Measurements from ENCODE around the gene KRT5. TPM values are rescaled to one million over a fixed set of nuclear protein-coding genes. Genes with fewer than 3 reads are reported as not detected.

KRT5 gene
- total RNA-seq, 3 donors from 2014 or later: not detected

DNA sequence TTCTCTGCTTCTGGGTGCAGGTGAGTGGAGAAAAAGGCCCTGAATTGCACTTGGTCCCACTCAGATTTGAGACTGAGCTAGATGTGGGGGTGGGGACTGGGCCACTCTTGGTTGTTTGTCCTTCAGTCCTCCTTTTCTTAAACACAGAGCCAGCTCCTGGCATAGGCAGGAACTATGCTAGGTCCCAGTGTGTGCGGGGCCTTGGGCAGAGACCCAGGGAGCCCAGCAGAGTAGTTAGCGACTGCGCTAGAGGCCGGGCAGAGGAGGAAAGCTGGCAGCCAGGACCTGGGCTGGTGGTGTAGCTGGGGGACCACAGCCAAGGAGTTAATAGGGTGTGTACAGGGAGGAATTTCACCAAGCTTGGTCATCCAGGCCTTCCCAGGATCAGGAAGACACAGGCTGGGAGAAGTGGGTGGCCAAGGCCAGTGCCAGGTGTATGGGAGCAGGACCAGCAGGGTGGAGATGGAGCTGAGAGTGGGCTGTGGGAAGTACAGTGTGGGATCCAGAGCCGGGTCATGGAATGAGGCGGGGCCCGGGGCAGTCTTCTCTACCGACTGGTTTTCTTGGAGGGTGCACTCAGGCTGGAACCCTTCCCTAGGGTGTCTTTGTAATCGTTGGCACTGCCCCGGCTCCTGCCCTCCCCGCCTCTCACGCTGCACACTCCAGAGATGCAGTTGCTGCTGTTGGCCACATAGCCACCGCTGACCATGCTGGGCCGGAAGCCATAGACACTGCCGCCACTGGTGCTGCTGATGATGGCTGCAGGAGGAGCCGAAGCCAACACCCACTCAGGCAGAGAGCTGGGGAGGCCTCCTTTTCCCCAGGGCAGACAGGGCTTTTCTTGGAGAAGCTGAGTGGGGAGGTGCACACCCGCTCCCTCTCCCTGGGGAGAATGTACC is 24.0 kb upstream of the KRT5 start:
- Mint-ChIP-seq H3K4me1 (ENCODE audit: low read depth) (no peaks in the 10 kb centered on the region), H3K27me3 (ENCODE audit: low read depth) (peaks cover 5% of the 10 kb centered on the region), H3K36me3 (ENCODE audit: insufficient read depth) (no peaks in the 10 kb centered on the region), H3K4me3 (no peak overlapping the region), H3K9me3 (no peaks in the 10 kb centered on the region)
- DNase-seq (no peak), ATAC-seq (no peak)

DNA sequence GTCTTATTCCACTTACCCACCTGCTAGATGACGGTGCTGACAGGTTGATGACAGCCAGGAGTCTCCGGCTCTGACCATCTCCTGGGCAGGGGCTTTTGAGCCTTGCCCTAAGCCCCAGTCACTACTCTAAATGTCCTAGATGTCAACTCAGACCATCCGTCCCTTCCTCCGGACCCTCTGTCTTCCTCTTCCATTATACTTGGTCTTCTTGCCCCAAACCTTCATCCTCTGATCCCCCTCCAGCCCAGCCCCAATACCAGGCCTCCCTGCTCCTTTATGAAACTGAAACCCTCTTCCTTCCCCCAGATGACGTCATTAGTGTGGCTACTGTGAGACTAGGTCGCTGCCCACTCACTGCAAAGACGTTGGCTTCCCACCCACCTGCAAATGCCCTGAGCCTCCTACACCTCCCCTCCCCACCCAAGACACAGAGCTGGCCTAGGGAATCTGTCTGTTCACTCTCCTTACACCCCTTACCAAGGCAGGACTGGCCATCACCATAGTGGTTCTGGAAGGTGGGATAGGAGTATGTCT is 22.7 kb upstream of the KRT5 start:
- DNase-seq (no peak), ATAC-seq (no peak)

DNA sequence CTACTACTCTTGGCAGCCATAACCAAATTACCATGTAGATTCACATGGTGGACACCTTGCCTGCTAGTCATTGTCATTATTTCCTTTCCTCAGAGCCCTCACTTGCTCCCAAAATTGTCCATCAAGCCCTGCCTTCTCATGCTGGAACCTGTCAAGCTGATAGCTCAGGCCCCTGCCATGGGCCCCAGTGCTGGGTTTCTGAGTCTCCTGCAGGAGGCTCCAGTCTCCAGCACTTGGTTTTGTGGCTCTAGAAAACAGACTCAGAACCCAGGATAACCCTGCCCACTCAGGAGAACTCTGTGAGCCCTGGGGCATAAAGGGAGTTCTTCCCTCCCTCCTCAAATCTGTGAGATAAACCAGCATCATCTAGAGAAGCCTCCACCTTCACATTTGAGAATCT is 22.0 kb upstream of the KRT5 start:
- no peak for ATAC-seq
- H3K4me3 Mint-ChIP-seq: no peak overlapping the region
- no peaks in the 10 kb centered on the region for H3K9me3 Mint-ChIP-seq
- peaks cover 5% of the 10 kb centered on the region for H3K27me3 Mint-ChIP-seq (ENCODE audit: low read depth)
- DNase-seq: no peak
- H3K36me3 Mint-ChIP-seq (ENCODE audit: insufficient read depth): no peaks in the 10 kb centered on the region
- H3K4me1 Mint-ChIP-seq (ENCODE audit: low read depth): no peaks in the 10 kb centered on the region

More for the DNA sequence above, 22.7 kb upstream of the KRT5 start:
- H3K4me3 Mint-ChIP-seq: no peak overlapping the region
- H3K9me3 Mint-ChIP-seq: no peaks in the 10 kb centered on the region
- H3K36me3 Mint-ChIP-seq (ENCODE audit: insufficient read depth): no peaks in the 10 kb centered on the region
- no peaks in the 10 kb centered on the region for H3K4me1 Mint-ChIP-seq (ENCODE audit: low read depth)
- peaks cover 5% of the 10 kb centered on the region for H3K27me3 Mint-ChIP-seq (ENCODE audit: low read depth)

DNA sequence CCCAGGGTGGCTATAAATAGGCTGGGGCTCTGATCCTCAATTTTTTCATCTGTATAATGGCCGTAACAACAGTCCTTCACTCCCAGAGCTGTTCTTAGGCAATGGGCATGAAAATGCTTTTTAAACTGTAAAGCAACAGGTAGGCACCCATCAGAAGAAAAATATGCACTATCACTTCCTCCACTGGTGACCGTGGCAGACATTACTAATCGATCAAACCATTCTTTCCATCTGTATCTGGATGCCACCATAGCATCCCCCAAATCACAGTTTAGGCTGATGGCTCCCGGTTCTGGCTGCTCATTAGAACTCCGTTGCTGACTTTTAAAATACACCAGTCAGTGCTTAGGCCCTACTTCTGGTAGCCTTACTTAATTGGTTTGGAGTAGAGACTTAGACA is 21.5 kb upstream of the KRT5 start:
- H3K4me3 Mint-ChIP-seq: no peak overlapping the region
- peaks cover 5% of the 10 kb centered on the region for H3K27me3 Mint-ChIP-seq (ENCODE audit: low read depth)
- DNase-seq: no peak
- no peaks in the 10 kb centered on the region for H3K9me3 Mint-ChIP-seq
- no peaks in the 10 kb centered on the region for H3K4me1 Mint-ChIP-seq (ENCODE audit: low read depth)
- ATAC-seq: no peak
- H3K36me3 Mint-ChIP-seq (ENCODE audit: insufficient read depth): no peaks in the 10 kb centered on the region

DNA sequence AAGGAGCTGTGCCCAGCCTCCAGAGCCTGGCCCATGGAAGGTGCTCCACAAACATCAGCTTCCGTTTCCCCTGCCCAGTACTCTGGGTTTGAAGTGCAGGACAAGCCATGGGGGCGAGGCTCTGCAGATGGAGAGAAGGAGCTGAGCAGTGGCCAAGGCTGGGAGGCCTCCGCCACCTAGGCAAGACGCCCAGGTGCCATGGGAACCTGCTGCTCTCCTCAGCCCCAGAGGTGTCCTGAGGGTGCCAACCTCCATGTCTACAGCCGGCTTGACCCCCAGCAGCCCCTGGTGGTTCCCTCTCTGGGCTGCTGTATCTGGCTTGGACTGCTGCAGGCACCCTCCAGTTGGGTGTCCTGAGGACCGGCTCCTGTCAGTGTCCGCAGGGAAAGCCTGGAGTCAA is 20.3 kb upstream of the KRT5 start:
- ATAC-seq (no peak), DNase-seq (no peak)
- Mint-ChIP-seq H3K4me3 (no peak overlapping the region), H3K9me3 (no peaks in the 10 kb centered on the region), H3K36me3 (ENCODE audit: insufficient read depth) (no peaks in the 10 kb centered on the region), H3K4me1 (ENCODE audit: low read depth) (no peaks in the 10 kb centered on the region), H3K27me3 (ENCODE audit: low read depth) (peaks cover 2% of the 10 kb centered on the region)

DNA sequence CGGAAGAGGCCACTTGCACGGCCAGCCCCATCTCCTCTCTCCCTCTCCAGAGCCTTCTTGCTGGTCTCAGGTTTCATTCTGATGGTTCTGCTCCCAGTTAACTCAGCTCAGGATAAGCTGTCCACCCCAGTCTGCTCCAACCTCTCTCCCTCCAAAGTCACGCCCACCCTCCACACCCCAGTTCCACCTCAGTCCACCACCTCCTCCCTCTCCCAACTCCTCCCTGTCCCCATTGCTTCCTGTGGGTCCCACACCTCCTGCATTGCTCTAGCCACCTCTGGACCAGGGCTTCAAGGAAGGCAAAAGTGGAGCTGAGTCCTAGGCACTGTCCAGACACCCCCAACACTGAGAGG is 19.6 kb upstream of the KRT5 start:
- H3K4me1 Mint-ChIP-seq (ENCODE audit: low read depth): no peaks in the 10 kb centered on the region
- no peaks in the 10 kb centered on the region for H3K9me3 Mint-ChIP-seq
- ATAC-seq (no peak), DNase-seq (no peak)
- H3K4me3 Mint-ChIP-seq: no peak overlapping the region
- H3K36me3 Mint-ChIP-seq (ENCODE audit: insufficient read depth): no peaks in the 10 kb centered on the region
- peaks cover 2% of the 10 kb centered on the region for H3K27me3 Mint-ChIP-seq (ENCODE audit: low read depth)

DNA sequence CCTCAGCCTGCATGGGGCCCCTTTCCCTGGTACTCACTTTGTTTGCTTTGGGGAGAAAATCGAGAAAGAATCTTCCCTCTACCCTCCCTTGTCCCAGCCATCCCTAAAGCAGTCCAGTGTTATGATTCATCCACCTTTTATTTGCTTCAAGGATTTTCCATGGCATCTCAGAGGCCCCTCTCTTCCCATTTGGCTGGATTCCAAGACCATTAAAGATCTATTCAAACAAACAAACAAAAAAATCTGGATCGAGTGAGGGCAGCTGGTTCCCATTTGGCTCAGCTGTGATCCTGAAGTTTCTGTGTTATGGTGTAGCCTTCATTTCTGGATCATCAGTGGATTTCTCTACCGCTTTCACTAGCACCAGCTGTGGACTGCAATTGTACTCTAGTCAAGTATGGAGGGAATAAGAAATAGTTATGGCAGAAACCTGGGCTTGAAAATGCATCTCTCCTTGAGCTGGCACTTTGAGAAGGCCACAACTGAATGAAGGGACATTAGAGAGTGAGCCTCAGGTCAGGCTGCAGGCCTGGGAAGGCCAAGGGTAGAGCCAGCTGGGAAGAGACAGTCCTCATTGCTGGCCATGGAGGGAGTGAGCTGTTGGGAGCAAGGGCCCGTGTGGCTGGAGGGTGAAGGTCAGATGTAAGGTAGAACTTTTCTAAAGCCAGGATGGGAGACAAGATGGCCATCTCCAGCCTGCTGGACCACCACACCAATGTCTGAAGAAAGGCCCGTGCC is 19.1 kb upstream of the KRT5 start:
- Mint-ChIP-seq H3K27me3 (ENCODE audit: low read depth) (peaks cover 2% of the 10 kb centered on the region), H3K4me3 (no peak overlapping the region), H3K9me3 (no peaks in the 10 kb centered on the region), H3K4me1 (ENCODE audit: low read depth) (no peaks in the 10 kb centered on the region), H3K36me3 (ENCODE audit: insufficient read depth) (no peaks in the 10 kb centered on the region)
- ATAC-seq: no peak
- DNase-seq: no peak

DNA sequence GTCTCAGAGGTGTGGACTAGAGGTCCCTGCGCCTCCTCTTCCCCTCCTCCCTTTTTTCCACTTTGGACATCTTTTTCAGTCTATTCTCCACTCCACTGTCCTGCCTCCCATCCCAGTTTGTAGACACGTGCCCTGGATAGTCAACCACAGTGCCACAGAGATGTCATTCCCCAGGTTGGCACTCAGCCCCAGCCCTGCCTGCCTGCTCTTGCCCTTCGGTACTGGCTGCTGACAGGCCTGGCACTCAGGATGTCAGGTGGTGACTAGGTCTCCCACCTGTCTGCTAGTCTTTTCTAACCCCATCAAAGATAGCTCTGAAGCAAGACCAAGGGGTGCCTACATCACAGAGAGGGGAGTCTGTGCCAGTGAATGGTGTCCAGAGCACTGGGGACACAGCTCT is 16.9 kb upstream of the KRT5 start:
- no peaks in the 10 kb centered on the region for H3K36me3 Mint-ChIP-seq (ENCODE audit: insufficient read depth)
- H3K27me3 Mint-ChIP-seq (ENCODE audit: low read depth): peaks cover 4% of the 10 kb centered on the region
- H3K4me1 Mint-ChIP-seq (ENCODE audit: low read depth): no peaks in the 10 kb centered on the region
- no peaks in the 10 kb centered on the region for H3K9me3 Mint-ChIP-seq
- DNase-seq (no peak), ATAC-seq (no peak)
- H3K4me3 Mint-ChIP-seq: no peak overlapping the region

DNA sequence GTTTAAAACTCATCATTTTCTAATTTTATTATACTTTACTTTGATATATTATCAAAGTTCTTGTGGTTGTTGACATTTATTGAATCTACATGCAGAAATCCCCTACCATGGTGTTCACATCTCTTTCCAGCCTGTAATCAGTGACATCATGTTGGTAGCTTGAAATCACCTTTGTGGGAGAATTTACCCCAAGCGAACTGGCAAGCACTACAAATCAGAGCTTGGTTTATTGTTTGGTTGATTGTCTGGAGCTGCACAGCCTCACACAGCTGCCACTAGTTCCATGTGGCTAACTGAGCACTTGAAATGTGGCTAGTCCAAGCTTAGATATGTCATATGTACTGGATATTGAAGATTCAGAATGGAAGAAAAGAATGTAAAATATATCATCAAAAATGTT is 15.4 kb upstream of the KRT5 start:
- Mint-ChIP-seq H3K9me3 (no peaks in the 10 kb centered on the region), H3K4me3 (no peak overlapping the region), H3K27me3 (ENCODE audit: low read depth) (peaks cover 4% of the 10 kb centered on the region), H3K36me3 (ENCODE audit: insufficient read depth) (no peaks in the 10 kb centered on the region), H3K4me1 (ENCODE audit: low read depth) (no peaks in the 10 kb centered on the region)
- ATAC-seq (no peak), DNase-seq (no peak)

DNA sequence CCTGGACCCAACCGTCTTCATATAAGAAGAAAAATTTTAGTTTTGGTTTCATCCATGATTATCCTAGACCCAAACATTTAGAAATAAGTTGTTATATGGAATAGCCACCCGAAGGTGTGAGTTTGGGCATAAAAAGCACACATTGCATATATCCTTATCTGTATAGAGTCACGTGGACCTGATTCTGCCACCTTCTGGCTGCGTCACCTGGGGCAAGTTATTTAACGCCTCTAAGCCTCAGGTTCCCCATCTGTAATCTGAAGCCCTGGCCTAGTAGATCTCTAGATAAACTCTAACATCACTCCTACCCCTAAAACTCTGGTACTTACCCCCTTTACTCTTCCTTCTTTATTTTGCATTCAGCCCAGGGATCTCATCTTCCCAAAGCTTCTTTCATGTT is 14.3 kb upstream of the KRT5 start:
- H3K36me3 Mint-ChIP-seq (ENCODE audit: insufficient read depth): no peaks in the 10 kb centered on the region
- no peak overlapping the region for H3K4me3 Mint-ChIP-seq
- H3K9me3 Mint-ChIP-seq: no peaks in the 10 kb centered on the region
- peaks cover 4% of the 10 kb centered on the region for H3K27me3 Mint-ChIP-seq (ENCODE audit: low read depth)
- DNase-seq (no peak), ATAC-seq (no peak)
- no peaks in the 10 kb centered on the region for H3K4me1 Mint-ChIP-seq (ENCODE audit: low read depth)

DNA sequence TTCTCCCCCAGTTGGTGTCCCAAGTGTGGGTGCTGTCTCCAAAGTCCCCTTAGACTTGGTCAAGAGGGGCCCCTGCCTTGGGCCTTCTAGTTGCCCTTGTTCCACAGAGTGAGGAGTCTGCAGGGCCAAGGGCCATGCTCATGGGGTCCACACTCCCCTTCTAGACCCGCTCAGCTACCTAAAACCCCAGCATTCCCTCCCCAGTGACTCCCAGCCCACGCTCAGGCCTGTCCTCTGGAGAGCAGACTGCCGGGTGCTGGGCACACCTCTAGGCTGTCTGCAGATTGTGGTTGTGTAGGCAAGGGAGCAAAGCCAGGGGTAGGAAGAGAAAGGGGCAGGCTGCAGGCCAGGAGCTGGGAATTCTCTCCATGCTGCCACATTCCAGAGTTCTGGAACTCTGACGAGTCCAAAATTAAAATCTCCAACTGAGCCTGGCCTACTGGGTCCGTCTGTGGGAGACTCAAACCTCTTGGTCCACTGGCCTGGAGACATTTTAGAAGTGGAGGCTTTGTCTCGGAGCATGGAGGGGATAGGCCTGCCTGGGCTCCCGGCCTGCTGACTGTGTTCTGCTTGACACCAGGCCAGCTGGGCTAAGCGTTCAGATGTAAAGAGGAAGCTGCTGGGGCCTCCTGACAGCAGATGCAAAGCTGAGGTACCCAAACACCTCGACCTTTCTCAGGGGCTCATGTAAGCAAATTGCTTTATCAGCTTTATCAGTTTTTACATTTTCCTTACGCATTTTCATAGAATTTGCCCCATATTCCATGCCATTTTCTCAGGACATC is 13.7 kb upstream of the KRT5 start:
- no peak overlapping the region for H3K4me3 Mint-ChIP-seq
- peaks cover 4% of the 10 kb centered on the region for H3K27me3 Mint-ChIP-seq (ENCODE audit: low read depth)
- DNase-seq (no peak), ATAC-seq (no peak)
- no peaks in the 10 kb centered on the region for H3K36me3 Mint-ChIP-seq (ENCODE audit: insufficient read depth)
- H3K4me1 Mint-ChIP-seq (ENCODE audit: low read depth): no peaks in the 10 kb centered on the region
- no peaks in the 10 kb centered on the region for H3K9me3 Mint-ChIP-seq

DNA sequence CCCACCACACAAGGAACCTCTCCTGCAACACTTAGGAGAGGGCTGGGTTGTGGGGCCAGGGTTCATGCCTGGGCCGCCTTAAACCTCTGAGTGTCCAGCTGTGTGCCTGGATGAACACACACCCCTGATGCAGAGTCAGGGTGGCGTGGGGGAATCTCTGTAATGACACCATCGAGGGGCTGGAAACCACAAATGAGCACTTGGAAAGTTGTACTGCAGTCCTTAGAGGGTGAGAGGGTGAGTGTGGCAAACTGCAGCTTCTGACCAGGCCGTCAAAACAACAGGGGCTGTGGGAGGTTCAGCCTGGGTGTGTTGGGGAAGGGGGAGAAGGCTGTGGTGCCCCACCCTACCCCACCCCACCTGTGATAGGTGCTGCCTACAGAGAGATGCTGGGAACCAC is 12.4 kb upstream of the KRT5 start:
- ATAC-seq (no peak), DNase-seq (no peak)
- Mint-ChIP-seq H3K36me3 (ENCODE audit: insufficient read depth) (no peaks in the 10 kb centered on the region), H3K9me3 (no peaks in the 10 kb centered on the region), H3K27me3 (ENCODE audit: low read depth) (peaks cover 3% of the 10 kb centered on the region), H3K4me3 (no peak overlapping the region), H3K4me1 (ENCODE audit: low read depth) (no peaks in the 10 kb centered on the region)

DNA sequence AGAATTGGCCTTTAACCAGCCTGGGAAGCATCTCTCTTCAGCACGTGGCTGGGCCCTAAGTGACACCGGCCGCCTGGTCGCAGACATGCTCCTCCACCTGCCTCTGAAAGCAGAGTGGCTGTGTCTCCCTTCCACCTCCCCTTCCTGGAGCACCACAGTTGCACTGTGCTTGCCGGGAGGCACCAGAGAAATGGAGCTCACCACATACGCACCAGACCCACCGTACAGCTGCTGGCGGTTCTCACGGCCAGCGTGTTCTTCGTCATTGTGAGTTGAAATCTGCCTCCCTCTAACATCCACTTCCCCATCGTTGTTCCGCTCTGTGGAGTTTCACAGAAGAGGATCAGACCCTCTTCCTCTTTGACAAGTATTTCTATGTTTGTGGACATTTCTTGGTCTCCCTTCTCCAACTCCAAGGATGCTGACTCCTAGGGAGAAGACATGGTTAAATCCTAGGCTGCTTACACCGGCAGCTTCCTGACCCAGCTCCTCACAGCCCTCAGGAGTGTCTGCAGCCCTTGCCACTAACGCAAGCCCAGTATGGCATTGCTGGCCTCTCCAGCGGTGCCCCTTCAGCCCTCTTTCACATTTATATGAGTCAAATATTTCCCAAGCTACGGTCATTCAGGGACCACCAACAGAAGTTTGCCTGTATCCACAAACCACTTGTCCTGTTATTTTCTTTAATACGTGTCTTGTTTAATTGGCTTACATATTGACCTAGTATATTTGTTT is 11.5 kb upstream of the KRT5 start:
- Mint-ChIP-seq H3K9me3 (no peaks in the 10 kb centered on the region), H3K4me1 (ENCODE audit: low read depth) (peaks cover 3% of the 10 kb centered on the region), H3K4me3 (no peak overlapping the region), H3K36me3 (ENCODE audit: insufficient read depth) (no peaks in the 10 kb centered on the region), H3K27me3 (ENCODE audit: low read depth) (peaks cover 2% of the 10 kb centered on the region)
- ATAC-seq: no peak
- no peak for DNase-seq

DNA sequence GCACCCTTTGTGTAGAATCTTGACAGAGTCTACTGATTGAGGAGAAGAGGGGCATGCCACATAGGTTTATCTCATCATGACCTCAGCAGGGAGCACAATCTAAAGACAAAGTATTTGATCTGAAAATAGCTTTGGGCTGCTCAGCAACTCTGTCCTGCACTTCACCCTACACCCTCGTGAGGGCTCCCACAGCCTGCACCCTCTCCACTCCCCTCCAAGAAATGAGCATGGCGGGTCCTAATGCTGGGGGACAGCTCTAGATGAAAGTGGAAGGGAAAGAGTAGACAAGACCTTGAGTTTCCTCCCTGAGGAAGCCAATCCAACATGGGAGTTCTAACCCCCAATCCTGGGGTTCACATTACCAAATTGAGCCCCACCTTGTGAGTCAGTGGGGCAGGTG is 10.7 kb upstream of the KRT5 start:
- no peak overlapping the region for H3K4me3 Mint-ChIP-seq
- DNase-seq: no peak
- ATAC-seq: no peak
- H3K9me3 Mint-ChIP-seq: no peaks in the 10 kb centered on the region
- H3K27me3 Mint-ChIP-seq (ENCODE audit: low read depth): peaks cover 2% of the 10 kb centered on the region
- no peaks in the 10 kb centered on the region for H3K36me3 Mint-ChIP-seq (ENCODE audit: insufficient read depth)
- peaks cover 7% of the 10 kb centered on the region for H3K4me1 Mint-ChIP-seq (ENCODE audit: low read depth)

Measured in activated T-cell treated with anti-CD3 and anti-CD28 coated beads, Interleukin-2, amount 50 U/mL, for 4 hours (primary cell).